OCI-LY3 (cell line): Measurements from ENCODE around the gene USPL1.
A peak's percentile ranks its signal among the peaks of the same experiment; 100 is the strongest.

ENCODE experiments used
- H2AFZ ChIP-seq: fragments of 200-600, 300-600 bp; shearing (Covaris generic); 2 replicates; pipeline ENCODE4 v1.6.0; 2014; ENCODE audit warnings: antibody characterized with exemption, low read depth, low read length
- H3K27ac ChIP-seq: fragments of 200-600, 300-600 bp; sonication (generic); 2 replicates; pipeline ENCODE4 v1.5.1; 2014; ENCODE audit warnings: mild to moderate bottlenecking, low read length, moderate library complexity, mixed read lengths
- H3K27me3 ChIP-seq: fragments of 200-600, 300-600 bp; sonication (generic); 2 replicates; pipeline ENCODE4 v1.6.1; 2014; ENCODE audit warnings: low read depth, low read length, mixed read lengths
- H3K36me3 ChIP-seq: fragments of 200-600, 300-600 bp; sonication (generic); replicated peaks from 2 replicates; pipeline ENCODE3; 2014; ENCODE audit warnings: low read depth, low read length, mixed read lengths
- H3K4me1 ChIP-seq: fragments of 300-600, 200-600 bp; sonication (generic); 2 replicates; pipeline ENCODE4 v1.6.1; 2014; ENCODE audit warnings: low read length, mixed read lengths
- H3K4me2 ChIP-seq: fragments of 200-600, 300-600 bp; sonication (generic); 2 replicates; pipeline ENCODE4 v1.6.1; 2014; ENCODE audit warnings: low read length, mixed read lengths
- H3K4me3 ChIP-seq: fragments of 300-600, 200-600 bp; sonication (generic); 2 replicates; pipeline ENCODE4 v1.5.1; 2014; ENCODE audit warnings: antibody characterized with exemption, mild to moderate bottlenecking, low read length, moderate library complexity
- H3K79me2 ChIP-seq: fragments of 300-600, 200-600 bp; shearing (Covaris generic); 2 replicates; pipeline ENCODE4 v1.6.1; 2014; ENCODE audit warnings: mild to moderate bottlenecking, low read length, mixed read lengths
- H3K9ac ChIP-seq: fragments of 300-600, 200-600 bp; shearing (Covaris generic); 2 replicates; pipeline ENCODE4 v1.6.0; 2014; ENCODE audit warnings: mild to moderate bottlenecking, low read length, moderate library complexity
- H3K9me3 ChIP-seq: fragments of 200-600, 300-600 bp; shearing (Covaris generic); 2 replicates; pipeline ENCODE4 v1.6.1; 2014; ENCODE audit warnings: low read length, mixed read lengths; ENCODE audit not compliant: insufficient read depth
- H4K20me1 ChIP-seq: fragments of 200-600, 300-600 bp; sonication (generic); 2 replicates; pipeline ENCODE4 v1.6.1; 2016; ENCODE audit warnings: low read length, mixed read lengths; ENCODE audit not compliant: insufficient read depth
- EZH2phosphoT487 ChIP-seq: fragments of 200-600 bp; shearing (Covaris generic); IDR thresholded peaks from 2 replicates; pipeline ENCODE4 v1.6.1; 2018; ENCODE audit warnings: antibody characterized with exemption, mixed run types, low read depth
- TF ChIP-seq, protein P1 (sequence below): fragments of 200-600, 300-600 bp; sonication (generic); IDR thresholded peaks from 2 replicates; pipeline ENCODE4 v1.5.1; 2014; ENCODE audit warnings: antibody characterized with exemption, low read length, low read depth

The USPL1 gene

DNA sequence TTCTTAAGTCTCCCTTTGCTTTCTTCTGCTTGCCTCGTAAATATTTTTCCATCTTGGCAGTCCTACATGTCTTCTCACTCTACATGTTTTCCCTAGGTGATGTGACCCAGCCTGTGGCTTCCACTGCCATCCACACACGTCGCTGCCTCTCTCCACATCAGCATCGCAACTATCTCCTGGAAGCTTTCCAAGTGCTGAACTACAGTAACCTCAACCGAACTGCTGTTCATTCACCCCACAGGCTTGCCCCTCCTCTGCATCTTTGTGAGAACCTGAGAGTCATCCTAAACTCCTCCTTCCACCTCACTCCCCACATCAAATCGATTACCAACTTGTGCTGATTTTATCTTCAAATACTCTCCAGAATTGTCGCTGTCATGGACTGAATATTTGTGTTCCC lies 41.2 kb upstream of the USPL1 start:
- Histone ChIP-seq H3K4me1 (peaks cover 12% of the 10 kb centered on the region), H3K9me3 (no peaks in the 10 kb centered on the region), H3K4me3 (no peak overlapping the region), H3K79me2 (no peaks in the 10 kb centered on the region), H3K36me3 (no peaks in the 10 kb centered on the region), H3K27ac (no peak overlapping the region), H3K4me2 (no peak overlapping the region), H4K20me1 (no peaks in the 10 kb centered on the region), H2AFZ (no peak overlapping the region), H3K9ac (no peak overlapping the region), H3K27me3 (peaks cover 37% of the 10 kb centered on the region)
- TF ChIP-seq, protein P1, sequence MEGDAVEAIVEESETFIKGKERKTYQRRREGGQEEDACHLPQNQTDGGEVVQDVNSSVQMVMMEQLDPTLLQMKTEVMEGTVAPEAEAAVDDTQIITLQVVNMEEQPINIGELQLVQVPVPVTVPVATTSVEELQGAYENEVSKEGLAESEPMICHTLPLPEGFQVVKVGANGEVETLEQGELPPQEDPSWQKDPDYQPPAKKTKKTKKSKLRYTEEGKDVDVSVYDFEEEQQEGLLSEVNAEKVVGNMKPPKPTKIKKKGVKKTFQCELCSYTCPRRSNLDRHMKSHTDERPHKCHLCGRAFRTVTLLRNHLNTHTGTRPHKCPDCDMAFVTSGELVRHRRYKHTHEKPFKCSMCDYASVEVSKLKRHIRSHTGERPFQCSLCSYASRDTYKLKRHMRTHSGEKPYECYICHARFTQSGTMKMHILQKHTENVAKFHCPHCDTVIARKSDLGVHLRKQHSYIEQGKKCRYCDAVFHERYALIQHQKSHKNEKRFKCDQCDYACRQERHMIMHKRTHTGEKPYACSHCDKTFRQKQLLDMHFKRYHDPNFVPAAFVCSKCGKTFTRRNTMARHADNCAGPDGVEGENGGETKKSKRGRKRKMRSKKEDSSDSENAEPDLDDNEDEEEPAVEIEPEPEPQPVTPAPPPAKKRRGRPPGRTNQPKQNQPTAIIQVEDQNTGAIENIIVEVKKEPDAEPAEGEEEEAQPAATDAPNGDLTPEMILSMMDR: no peak
- no peak for TF ChIP-seq EZH2phosphoT487

DNA sequence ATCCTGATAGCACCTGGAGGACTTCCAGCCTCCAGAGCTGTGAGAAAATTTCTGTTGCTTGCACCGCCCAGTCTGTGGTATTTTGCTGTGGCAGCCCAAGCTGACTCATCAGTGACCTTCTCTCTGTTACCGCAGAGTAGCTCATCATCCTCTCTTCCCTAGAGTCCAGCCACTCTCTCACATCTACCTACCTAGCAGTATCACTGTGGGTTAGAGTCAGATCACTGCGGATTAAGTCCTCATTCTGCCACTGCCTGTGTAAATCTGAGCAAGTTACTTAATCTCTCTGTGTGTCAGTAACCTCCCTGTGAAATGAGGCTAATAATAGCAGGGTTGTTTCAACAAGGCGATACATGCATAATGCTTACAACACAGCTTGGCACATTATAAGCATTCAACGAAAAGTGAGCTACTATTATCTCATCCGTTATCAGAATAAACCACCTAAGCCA lies 40.3 kb upstream of the USPL1 start:
- TF ChIP-seq, protein P1: no peak
- TF ChIP-seq EZH2phosphoT487: no peak
- Histone ChIP-seq H3K27ac (no peak overlapping the region), H3K9ac (no peak overlapping the region), H3K9me3 (no peaks in the 10 kb centered on the region), H4K20me1 (no peaks in the 10 kb centered on the region), H3K27me3 (peaks cover 37% of the 10 kb centered on the region), H2AFZ (no peak overlapping the region), H3K4me2 (no peak overlapping the region), H3K79me2 (no peaks in the 10 kb centered on the region), H3K4me3 (no peak overlapping the region), H3K36me3 (no peaks in the 10 kb centered on the region), H3K4me1 (peaks cover 6% of the 10 kb centered on the region)

DNA sequence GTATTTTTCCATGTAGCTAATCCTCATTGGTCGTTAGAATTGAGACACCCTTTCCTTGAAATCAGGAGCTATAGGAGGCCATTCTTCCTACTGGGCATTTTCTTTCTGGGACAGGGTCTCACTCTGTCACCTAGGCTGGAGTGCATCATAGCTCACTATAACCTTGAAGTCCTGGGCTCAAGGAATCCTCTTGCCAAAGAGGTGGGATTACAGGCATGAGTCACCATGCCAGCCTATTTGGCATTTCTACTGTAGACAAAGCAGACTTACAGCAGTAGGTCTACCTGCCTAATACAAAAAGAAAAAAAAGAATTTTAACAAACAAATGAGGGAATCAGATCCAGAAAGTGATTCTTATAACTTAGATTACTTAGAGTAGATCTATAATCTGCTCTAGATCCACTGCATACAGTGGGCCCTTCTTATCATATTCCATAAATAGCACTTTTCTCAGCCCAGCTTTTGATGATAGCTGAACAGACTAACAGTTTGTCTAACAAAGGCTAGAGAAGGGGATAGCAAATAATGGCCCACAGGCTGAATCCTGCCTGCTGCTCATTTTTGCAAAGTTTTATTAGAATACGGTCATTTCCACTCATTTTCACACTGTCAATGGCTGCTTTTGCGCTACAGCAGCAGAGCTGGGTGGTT lies 36.7 kb upstream of the USPL1 start:
- no peak overlapping the region for H2AFZ ChIP-seq

GRCh38 chr13:30581582-30581981 lies 36.1 kb upstream of the USPL1 start:
- H3K4me2 ChIP-seq: no peak overlapping the region
- H3K4me3 ChIP-seq: no peak overlapping the region
- no peak overlapping the region for H2AFZ ChIP-seq
- no peaks in the 10 kb centered on the region for H3K79me2 ChIP-seq
- no peak overlapping the region for H3K27ac ChIP-seq
- H3K9ac ChIP-seq: no peak overlapping the region
- H3K4me1 ChIP-seq: no peaks in the 10 kb centered on the region
- H3K27me3 ChIP-seq: peaks cover 37% of the 10 kb centered on the region
- TF ChIP-seq EZH2phosphoT487: no peak
- TF ChIP-seq, protein P1: peak; percentile 76
- H3K9me3 ChIP-seq: no peaks in the 10 kb centered on the region
- H3K36me3 ChIP-seq: no peaks in the 10 kb centered on the region
- H4K20me1 ChIP-seq: no peaks in the 10 kb centered on the region

More for the DNA sequence above, 36.7 kb upstream of the USPL1 start:
- Histone ChIP-seq H3K9ac (no peak overlapping the region), H3K27me3 (peaks cover 37% of the 10 kb centered on the region), H3K4me2 (no peak overlapping the region), H3K9me3 (no peaks in the 10 kb centered on the region), H3K36me3 (no peaks in the 10 kb centered on the region), H3K4me1 (no peaks in the 10 kb centered on the region), H4K20me1 (no peaks in the 10 kb centered on the region), H3K4me3 (no peak overlapping the region), H3K27ac (no peak overlapping the region), H3K79me2 (no peaks in the 10 kb centered on the region)
- no peak for TF ChIP-seq EZH2phosphoT487
- TF ChIP-seq, protein P1: no peak
